ENCODE measurements around the gene HGFAC. TPM values are rescaled to one million over a fixed set of nuclear protein-coding genes. Genes with fewer than 3 reads are reported as not detected.

Gene HGFAC
- total RNA-seq, 4 donors from 2014 or later = 0.38 TPM; not detected in 3

- TF ChIP-seq POLR2A (IDR thresholded peaks at IDR 0.05) (no peak), CTCF (IDR thresholded peaks at IDR 0.05) (no peak)
- Histone ChIP-seq H3K4me1 (peaks cover 4 to 36% (median 6%) of the 10 kb centered on the region in 3 donors), H3K27ac (no peak overlapping the region), H3K9me3 (no peaks in the 10 kb centered on the region), H3K36me3 (no peaks in the 10 kb centered on the region), H3K27me3 (peaks cover 0 to 10% (median 0%) of the 10 kb centered on the region in 4 donors), H3K4me3 (no peak overlapping the region)
- intact Hi-C loops (cut with DNase I) = loop anchor here (2.0 kb wide), 1 partner anchor 97 kb away; no protein-coding TSS in a partner anchor
- 30% methylated on average over 2 of the region's 17 CpGs; no CpG with 5 or more reads in 1 of the 2 donors for WGBS, 2 donors
- DNase-seq = no peak
Measured at GRCh38 chr4:3443750-3444309, 2.1 kb downstream of the HGFAC start.

- WGBS, 2 donors = 74% methylated on average over 15 of the region's 56 CpGs; no CpG with 5 or more reads in 1 of the 2 donors
- no peaks in the 10 kb centered on the region for H3K9me3 ChIP-seq
- H3K27ac ChIP-seq = no peak overlapping the region
- TF ChIP-seq CTCF (IDR thresholded peaks at IDR 0.05) = no peak
- TF ChIP-seq POLR2A (IDR thresholded peaks at IDR 0.05) = no peak
- H3K36me3 ChIP-seq = no peaks in the 10 kb centered on the region
- no peak for DNase-seq
- H3K4me1 ChIP-seq = peaks cover 4 to 28% (median 6%) of the 10 kb centered on the region in 3 donors
- H3K4me3 ChIP-seq = no peak overlapping the region
- intact Hi-C loops (cut with DNase I) = no loop called here
- peaks cover 0 to 10% (median 0%) of the 10 kb centered on the region in 4 donors for H3K27me3 ChIP-seq
Measured at GRCh38 chr4:3444351-3445110, 2.8 kb downstream of the HGFAC start.

DNA sequence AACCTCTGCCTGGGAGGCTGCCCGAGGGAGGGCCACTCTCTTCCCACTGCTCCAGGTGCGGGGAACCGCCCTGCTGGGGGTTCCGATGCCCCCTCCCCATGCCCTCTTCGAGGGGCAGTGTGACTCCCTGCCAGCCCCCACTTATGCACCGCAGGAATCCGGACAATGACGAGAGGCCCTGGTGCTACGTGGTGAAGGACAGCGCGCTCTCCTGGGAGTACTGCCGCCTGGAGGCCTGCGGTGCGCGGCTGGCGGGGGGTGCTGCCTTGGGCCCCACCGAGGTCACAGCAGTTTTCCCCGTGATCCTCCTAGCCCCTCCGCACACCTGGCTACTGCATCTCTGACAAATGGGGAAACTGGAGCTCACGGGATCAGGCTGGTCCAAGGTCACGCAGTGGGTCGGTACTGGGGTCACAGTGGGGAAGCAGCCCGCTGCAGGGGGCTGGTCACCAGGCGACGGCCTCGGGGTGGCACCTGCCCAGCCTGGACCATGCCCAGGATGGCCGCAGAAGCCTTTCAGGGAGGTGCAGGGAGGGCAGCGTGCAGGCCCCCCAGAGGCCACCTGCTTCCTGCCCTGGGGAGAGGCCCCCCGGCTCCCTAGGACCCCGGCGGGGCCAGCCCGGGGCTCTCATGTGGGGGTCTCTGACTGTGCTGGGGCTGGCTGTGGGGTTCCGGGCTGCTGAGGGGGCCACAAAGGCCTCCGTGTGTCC is 3.5 kb downstream of the HGFAC start:
- DNase-seq = no peak
- H3K27ac ChIP-seq = no peak overlapping the region
- WGBS, 2 donors = 78 to 79% methylated on average over 9 to 12 of the region's 34 CpGs
- no peak overlapping the region for H3K4me3 ChIP-seq
- no peaks in the 10 kb centered on the region for H3K36me3 ChIP-seq
- TF ChIP-seq POLR2A (IDR thresholded peaks at IDR 0.05) = no peak
- TF ChIP-seq CTCF (IDR thresholded peaks at IDR 0.05) = no peak
- peaks cover 0 to 10% (median 0%) of the 10 kb centered on the region in 4 donors for H3K27me3 ChIP-seq
- no peaks in the 10 kb centered on the region for H3K9me3 ChIP-seq
- intact Hi-C loops (cut with DNase I) = no loop called here
- peaks cover 4 to 21% (median 6%) of the 10 kb centered on the region in 3 donors for H3K4me1 ChIP-seq

- DNase-seq = no peak
- Histone ChIP-seq H3K27me3 (peaks cover 0 to 10% (median 0%) of the 10 kb centered on the region in 4 donors), H3K9me3 (no peaks in the 10 kb centered on the region), H3K4me3 (no peak overlapping the region), H3K27ac (no peak overlapping the region), H3K36me3 (no peaks in the 10 kb centered on the region), H3K4me1 (peaks cover 4 to 14% (median 6%) of the 10 kb centered on the region in 3 donors)
- TF ChIP-seq POLR2A (IDR thresholded peaks at IDR 0.05) = no peak
- TF ChIP-seq CTCF (IDR thresholded peaks at IDR 0.05) = no peak
- intact Hi-C loops (cut with DNase I) = no loop called here
- 93% methylated on average over 23 of the region's 34 CpGs; no CpG with 5 or more reads in 1 of the 2 donors for WGBS, 2 donors
Measured at GRCh38 chr4:3445829-3446545, 4.2 kb downstream of the HGFAC start.

Measured in esophagus squamous epithelium (tissue), 5 donors.